Erythroblast (primary cell): ENCODE measurements around the gene ATXN7L1.

Experiments used
- DNase-seq, 2 experiments: peaks; one replicate each; lab custom pipeline; 2025; lab: John Stamatoyannopoulos, UW
- GATA1 ChIP-seq: IDR thresholded peaks from 2 replicates; pipeline ENCODE4 v1.6.1; 2011; ENCODE audit warnings: low read depth, mild to moderate bottlenecking, control low read depth, low read length, moderate library complexity
- POLR2A ChIP-seq: IDR thresholded peaks from 2 replicates; pipeline ENCODE4 v1.6.1; 2011; ENCODE audit warnings: mild to moderate bottlenecking, low read length

The ATXN7L1 gene

GRCh38 chr7:105816954-105817615 is 59.3 kb downstream of the ATXN7L1 start:
- TF ChIP-seq POLR2A (no peak), GATA1 (no peak)
- no peak for DNase-seq

GRCh38 chr7:105816266-105816843 is 60.0 kb downstream of the ATXN7L1 start:
- TF ChIP-seq POLR2A (no peak), GATA1 (no peak)

GRCh38 chr7:105815576-105815975 is 60.8 kb downstream of the ATXN7L1 start:
- TF ChIP-seq POLR2A (no peak), GATA1 (no peak)
- no peak for DNase-seq

More at GRCh38 chr7:105816266-105816843, 60.0 kb downstream of the ATXN7L1 start:
- DNase-seq: no peak

GRCh38 chr7:105814481-105814880 is 61.9 kb downstream of the ATXN7L1 start:
- DNase-seq: no peak
- no peak for TF ChIP-seq POLR2A
- TF ChIP-seq GATA1: no peak

GRCh38 chr7:105811189-105811847 is 65.1 kb downstream of the ATXN7L1 start:
- no peak for DNase-seq

GRCh38 chr7:105810556-105810955 is 65.8 kb downstream of the ATXN7L1 start:
- TF ChIP-seq POLR2A (no peak), GATA1 (no peak)

More at GRCh38 chr7:105811189-105811847, 65.1 kb downstream of the ATXN7L1 start:
- TF ChIP-seq GATA1 (no peak), POLR2A (no peak)

GRCh38 chr7:105808703-105809590 is 67.5 kb downstream of the ATXN7L1 start:
- TF ChIP-seq GATA1 (no peak), POLR2A (no peak)
- DNase-seq: peak; percentile 4 to 19

More at GRCh38 chr7:105810556-105810955, 65.8 kb downstream of the ATXN7L1 start:
- DNase-seq: no peak

- TF ChIP-seq GATA1 (no peak), POLR2A (no peak)
- DNase-seq: no peak
Measured at GRCh38 chr7:105808209-105808608, 68.2 kb downstream of the ATXN7L1 start.

- no peak for TF ChIP-seq POLR2A
- TF ChIP-seq GATA1: no peak
- DNase-seq: no peak
Measured at GRCh38 chr7:105807448-105807762, 69.0 kb downstream of the ATXN7L1 start.

- TF ChIP-seq GATA1 (no peak), POLR2A (no peak)
- no peak for DNase-seq
Measured at GRCh38 chr7:105806592-105807447, 69.6 kb downstream of the ATXN7L1 start.

GRCh38 chr7:105805447-105806019 is 70.9 kb downstream of the ATXN7L1 start:
- TF ChIP-seq GATA1 (no peak), POLR2A (no peak)
- no peak for DNase-seq

- no peak for TF ChIP-seq POLR2A
- no peak for TF ChIP-seq GATA1
- DNase-seq: no peak
Measured at GRCh38 chr7:105803429-105803736, 73.0 kb downstream of the ATXN7L1 start.

GRCh38 chr7:105802604-105803428 is 73.6 kb downstream of the ATXN7L1 start:
- no peak for DNase-seq
- TF ChIP-seq GATA1 (no peak), POLR2A (no peak)
